GM10266 (cell line): Measurements from ENCODE around the gene EPB41L4B.

ENCODE experiments used
- DNase-seq: peaks from one replicate; pipeline ENCODE4 v3.0.0; 2012; ENCODE audit errors: extremely low spot score
- CTCF ChIP-seq: IDR thresholded peaks from 2 replicates; pipeline ENCODE4 v1.5.1; 2012; ENCODE audit warnings: mild to moderate bottlenecking, low read depth; ENCODE audit not compliant: control insufficient read depth, insufficient read depth; ENCODE audit errors: missing control alignments

EPB41L4B gene

GRCh38 chr9:109301012-109301411 is 19.8 kb downstream of the EPB41L4B start:
- TF ChIP-seq CTCF = no peak
- no peak for DNase-seq

- DNase-seq = no peak
- TF ChIP-seq CTCF = no peak
Observed at GRCh38 chr9:109299891-109300290, 21.0 kb downstream of the EPB41L4B start.

- no peak for TF ChIP-seq CTCF
- DNase-seq = no peak
Observed at GRCh38 chr9:109297899-109298298, 23.0 kb downstream of the EPB41L4B start.

- DNase-seq = no peak
- TF ChIP-seq CTCF = no peak
Observed at GRCh38 chr9:109295221-109296130, 25.4 kb downstream of the EPB41L4B start.

- TF ChIP-seq CTCF = no peak
- no peak for DNase-seq
Observed at GRCh38 chr9:109290385-109290784, 30.5 kb downstream of the EPB41L4B start.

- DNase-seq = no peak
- no peak for TF ChIP-seq CTCF
Observed at GRCh38 chr9:109289931-109290330, 30.9 kb downstream of the EPB41L4B start.

- DNase-seq = no peak
- TF ChIP-seq CTCF = no peak
Observed at GRCh38 chr9:109289186-109289585, 31.7 kb downstream of the EPB41L4B start.
